GM18520 (cell line): ENCODE measurements around the gene ATPAF2.
"Not testable (repeated sequence)": the region's sequence is repeated elsewhere in the genome, so short reads cannot be mapped to it uniquely, and the experiment has no call there.

Experiments
- ATAC-seq: cut with Tn5 transposase; IDR thresholded peaks from one replicate; pipeline ENCODE4 v1.9.1; 2021; ENCODE audit not compliant: unreplicated experiment

Gene ATPAF2

DNA sequence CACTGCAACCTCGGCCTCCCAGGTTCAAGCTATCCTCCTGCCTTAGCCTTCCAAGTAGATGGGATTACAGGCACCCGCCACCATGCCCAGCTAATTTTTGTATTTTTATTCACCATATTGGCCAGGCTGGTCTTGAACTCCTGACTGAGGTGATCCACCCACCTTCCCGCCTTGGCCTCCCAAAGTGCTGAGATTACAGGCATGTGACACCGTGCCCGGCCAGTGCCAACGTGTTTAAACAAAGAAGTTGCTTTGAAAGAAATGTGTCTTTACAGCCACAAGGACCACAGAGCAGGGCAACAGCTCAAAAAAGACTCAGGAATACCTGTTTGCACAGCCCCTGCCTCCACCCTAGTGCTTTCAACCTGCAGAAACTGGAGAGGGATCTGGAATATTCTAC is 25.0 kb downstream of the ATPAF2 start:
- no peak for ATAC-seq

GRCh38 chr17:18011286-18011685 is 27.7 kb downstream of the ATPAF2 start:
- no peak for ATAC-seq

DNA sequence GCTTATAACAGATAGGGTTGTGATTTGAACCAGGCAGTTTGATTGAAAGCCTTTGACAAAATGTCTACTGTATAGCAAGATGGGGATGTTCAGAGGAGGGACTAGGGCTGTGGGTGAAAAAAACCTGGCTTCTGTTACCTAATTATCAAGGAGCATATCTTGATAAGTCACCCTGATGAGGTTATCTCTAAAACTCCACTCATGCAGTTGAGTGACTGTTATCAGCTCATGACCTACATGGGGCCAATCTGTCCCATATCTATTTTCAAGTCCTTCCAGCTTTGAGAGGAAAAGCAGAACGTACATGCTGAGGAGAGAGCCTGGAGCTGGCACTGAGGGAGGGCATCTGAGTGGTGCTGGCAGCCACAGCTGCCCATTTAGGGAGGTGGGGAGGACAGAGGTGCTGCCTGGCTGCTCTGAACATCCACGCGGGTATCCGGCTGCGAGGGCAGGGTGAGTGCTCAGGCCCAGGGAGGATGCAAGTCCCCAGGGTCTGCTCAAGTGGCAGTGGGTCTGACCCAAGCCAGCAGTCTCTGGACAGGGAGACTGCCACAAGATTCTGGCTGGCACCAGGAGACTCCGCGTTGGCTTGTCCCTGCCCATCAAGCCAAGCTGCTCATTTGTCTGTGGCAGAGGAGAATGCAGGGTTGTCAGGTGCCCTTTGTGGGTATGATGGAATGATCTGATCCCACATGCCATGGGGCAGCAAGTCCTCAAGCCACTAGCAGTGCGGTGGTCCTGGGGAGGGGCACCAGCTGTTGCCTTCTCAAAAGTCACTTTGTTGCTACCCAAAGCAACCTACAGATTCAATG is 29.2 kb downstream of the ATPAF2 start:
- ATAC-seq = no peak

GRCh38 chr17:18008496-18009268 is 30.3 kb downstream of the ATPAF2 start:
- no peak for ATAC-seq

GRCh38 chr17:18006495-18007239 is 32.3 kb downstream of the ATPAF2 start:
- ATAC-seq = no peak

DNA sequence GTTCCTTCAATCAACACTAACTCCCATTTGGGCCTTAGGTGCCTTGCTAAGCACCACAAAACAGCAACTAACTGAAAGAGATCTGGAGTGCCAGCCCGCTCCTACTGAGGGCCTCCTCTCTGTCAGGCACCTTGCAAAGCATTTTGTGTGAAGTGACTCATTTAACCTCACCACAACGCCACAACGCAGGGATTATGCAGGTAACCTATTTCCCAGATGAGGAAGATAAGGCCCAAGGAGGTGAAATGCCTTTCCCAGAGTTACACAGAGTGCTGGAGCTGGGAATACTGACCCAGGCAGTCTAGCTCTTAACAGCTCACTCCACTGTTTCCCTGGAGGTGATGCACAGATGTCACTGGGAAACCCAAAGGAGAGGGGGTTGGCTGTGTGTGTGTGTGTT is 33.5 kb downstream of the ATPAF2 start:
- ATAC-seq = no peak

DNA sequence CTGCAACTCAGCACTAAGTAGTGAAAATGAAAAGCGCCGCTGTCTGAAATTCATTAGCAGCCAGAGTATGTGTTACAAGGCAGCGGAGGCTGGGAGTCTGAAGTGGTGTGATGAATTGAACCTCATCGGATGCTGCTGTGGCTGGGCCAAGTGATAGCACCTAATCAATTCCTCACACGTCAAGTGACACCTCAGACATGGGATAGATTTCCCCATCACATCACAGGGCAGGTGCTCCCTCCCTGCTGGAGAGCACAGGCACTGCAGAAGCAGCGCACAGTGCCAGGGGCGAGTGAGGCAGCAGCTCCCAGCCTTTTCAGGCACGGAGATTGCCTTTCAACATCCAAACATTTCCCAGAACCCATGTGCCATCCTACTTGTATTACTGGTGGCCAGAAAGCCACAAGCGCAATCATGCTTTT is 34.1 kb downstream of the ATPAF2 start:
- ATAC-seq = no peak

DNA sequence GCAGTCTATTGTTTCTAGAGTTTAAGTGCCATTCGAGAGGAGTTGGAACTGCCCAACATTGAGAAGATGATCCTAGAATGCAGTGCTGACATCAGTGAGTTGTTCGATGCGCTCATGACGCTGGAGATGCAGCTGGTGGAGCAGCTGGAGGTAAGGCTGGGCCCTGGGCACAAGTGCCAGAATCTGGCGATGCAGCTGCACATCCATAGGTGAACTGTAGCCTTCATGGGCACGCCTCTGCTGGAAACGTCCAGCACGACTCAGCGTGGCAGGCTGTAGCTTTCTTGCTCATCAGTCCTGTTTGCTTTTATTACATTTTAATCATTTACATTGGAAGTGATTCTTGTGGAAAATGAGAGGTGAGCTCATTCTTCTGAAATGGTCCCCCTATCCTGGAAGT is 34.6 kb downstream of the ATPAF2 start:
- no peak for ATAC-seq

GRCh38 chr17:18002171-18002570 is 36.8 kb downstream of the ATPAF2 start:
- ATAC-seq = no peak

DNA sequence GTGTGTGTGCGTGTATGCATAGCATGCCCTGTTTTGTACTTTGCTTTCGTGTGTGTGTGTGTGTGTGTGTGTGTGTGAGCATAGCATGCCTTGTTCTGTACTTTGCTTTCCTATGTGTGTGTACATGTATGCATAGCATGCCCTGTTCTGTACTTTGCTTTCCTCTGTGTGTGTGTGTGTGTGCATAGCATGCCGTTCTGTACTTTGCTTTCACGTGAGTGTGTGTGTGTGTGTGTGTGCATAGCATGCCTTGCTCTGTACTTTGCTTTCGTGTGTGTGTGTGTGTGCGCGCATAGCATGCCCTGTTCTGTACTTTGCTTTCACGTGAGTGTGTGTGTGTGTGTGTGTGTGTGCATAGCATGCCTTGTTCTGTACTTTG is 38.9 kb downstream of the ATPAF2 start:
- ATAC-seq = no peak

DNA sequence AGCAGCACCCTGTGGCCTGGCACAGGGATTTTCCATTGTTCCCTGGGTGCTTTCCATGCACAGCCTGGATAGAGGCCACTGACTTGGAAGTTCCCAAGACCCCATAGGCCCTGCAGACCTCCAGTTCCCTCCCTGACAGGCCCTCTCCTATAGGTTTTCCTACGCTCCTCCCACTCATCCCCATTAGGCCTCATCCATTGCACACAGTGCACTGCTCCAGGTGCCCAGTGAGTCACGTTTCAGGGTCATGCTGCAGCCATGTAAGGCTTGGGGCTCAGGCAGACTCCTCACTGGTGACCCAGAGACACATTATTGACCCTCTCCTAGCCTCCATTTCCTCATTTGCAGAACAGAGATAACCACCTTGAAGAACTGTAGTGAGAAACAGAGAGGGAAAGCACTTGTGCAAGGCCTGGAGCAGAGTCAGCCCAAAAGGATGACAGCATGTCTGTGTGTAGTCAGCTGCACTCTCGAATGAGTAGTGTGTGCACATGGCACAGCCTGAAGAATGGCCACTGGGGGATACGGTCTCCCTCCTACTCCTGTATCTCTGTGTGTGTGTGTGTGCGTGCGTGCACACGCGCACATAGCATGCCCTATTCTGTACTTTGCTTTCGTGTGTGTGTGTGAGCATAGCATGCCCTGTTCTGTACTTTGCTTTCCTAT is 39.5 kb downstream of the ATPAF2 start:
- no peak for ATAC-seq

GRCh38 chr17:17998934-17999333 is 40.0 kb downstream of the ATPAF2 start:
- no peak for ATAC-seq

DNA sequence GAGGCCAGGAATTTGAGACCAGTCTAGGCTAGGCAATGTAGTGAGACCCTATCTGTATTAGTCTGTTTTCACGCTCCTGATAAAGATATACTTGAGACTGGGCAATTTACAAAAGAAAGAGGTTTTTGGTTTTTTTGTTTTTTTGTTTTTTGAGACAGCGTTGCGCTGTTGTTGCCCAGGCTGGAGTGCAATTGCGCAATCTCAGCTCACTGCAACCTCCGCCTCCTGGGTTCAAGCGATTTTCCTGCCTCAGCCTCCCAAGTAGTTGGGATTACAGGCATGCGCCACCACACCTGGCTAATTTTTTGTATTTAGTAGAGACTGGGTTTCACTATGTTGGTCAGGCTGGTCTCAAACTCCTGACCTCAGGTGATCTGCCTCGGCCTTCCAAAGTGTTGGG is 43.1 kb downstream of the ATPAF2 start:
- ATAC-seq = not testable (repeated sequence)

- ATAC-seq = no peak
Measured at GRCh38 chr17:17994271-17995069, 44.5 kb downstream of the ATPAF2 start.

DNA sequence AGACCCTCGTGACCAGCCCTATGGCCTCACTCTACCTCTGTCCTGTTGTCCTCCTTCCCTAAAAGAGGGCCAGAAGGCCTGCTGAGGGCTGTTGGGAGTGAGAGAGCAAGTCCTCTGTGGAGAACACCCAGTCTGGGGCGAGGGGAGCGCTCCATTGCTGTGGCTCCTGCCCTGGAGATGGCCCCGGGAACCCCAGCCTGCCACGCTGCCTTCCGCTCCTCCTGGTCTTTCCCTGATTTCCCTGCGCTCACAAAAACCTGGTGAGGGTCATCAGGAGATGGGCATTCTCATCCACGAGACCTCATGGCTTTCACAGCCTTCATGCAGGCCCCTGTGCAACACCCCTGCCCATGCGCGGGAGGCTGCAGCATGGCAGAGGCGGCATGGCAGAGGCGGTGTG is 45.1 kb downstream of the ATPAF2 start:
- no peak for ATAC-seq

DNA sequence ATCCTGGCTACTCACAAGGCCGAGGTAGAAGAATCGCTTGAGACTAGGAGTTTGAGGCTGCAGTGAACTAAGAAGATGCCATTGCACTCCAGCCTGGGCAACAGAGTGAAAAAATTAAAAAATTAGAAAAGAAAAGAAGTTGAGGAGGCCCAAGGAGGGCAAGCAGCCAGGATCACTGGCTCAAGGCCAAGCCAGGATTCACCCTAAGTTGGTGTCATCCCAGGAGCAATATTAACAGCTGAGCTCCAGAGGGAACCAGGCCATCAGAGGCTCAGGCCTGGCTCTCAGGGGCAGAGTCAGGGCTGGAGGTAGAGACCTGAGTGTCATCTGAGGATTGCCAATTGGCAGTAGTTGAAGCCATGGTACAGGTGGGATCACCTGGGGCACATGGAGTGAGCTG is 45.6 kb downstream of the ATPAF2 start:
- no peak for ATAC-seq

GRCh38 chr17:17990282-17990681 is 48.7 kb downstream of the ATPAF2 start:
- ATAC-seq = no peak

DNA sequence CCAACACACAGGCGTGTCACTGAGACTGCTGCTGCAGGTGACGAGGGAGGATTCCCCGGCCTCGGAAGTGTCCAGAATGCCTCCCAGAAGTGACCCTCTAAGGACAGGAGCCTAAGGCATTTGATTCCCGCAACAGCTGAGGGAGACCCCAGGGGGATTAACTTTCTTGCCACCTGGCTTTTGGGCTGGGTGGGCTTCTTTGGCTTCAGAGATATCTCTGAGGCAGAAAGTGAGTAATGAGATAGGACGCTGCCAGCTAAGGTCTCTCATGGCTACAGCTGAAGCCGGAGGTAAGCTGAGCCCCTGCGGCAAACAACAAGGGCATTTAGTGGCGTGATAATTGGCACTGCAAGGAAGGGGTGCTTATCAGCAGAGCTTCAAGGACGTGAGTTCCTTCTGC is 49.4 kb downstream of the ATPAF2 start:
- no peak for ATAC-seq

GRCh38 chr17:17989081-17989480 is 49.9 kb downstream of the ATPAF2 start:
- ATAC-seq = no peak

- ATAC-seq = no peak
Measured at GRCh38 chr17:17988427-17988945, 50.5 kb downstream of the ATPAF2 start.
